ENCODE measurements around the gene CDX2.

CDX2 gene

GRCh38 chr13:27985600-27985999 is 16.5 kb upstream of the CDX2 start:
- no peak for DNase-seq

GRCh38 chr13:27982361-27982760 is 13.2 kb upstream of the CDX2 start:
- Mint-ChIP-seq H3K9me3 (no peaks in the 10 kb centered on the region), H3K4me1 (ENCODE audit: low read depth) (peaks cover 21% of the 10 kb centered on the region), H3K36me3 (ENCODE audit: low read depth) (no peaks in the 10 kb centered on the region), H3K27ac (no peak overlapping the region), H3K4me3 (no peak overlapping the region), H3K27me3 (peaks cover 82% of the 10 kb centered on the region)
- DNase-seq, result no peak

More at GRCh38 chr13:27985600-27985999, 16.5 kb upstream of the CDX2 start:
- Mint-ChIP-seq H3K9me3 (no peaks in the 10 kb centered on the region), H3K27me3 (peaks cover 67% of the 10 kb centered on the region), H3K4me3 (no peak overlapping the region), H3K36me3 (ENCODE audit: low read depth) (no peaks in the 10 kb centered on the region), H3K27ac (no peak overlapping the region), H3K4me1 (ENCODE audit: low read depth) (peaks cover 2% of the 10 kb centered on the region)

GRCh38 chr13:27981006-27981708 is 12.0 kb upstream of the CDX2 start:
- Mint-ChIP-seq H3K4me3 (no peak overlapping the region), H3K9me3 (no peaks in the 10 kb centered on the region), H3K27me3 (peaks cover 82% of the 10 kb centered on the region), H3K36me3 (ENCODE audit: low read depth) (no peaks in the 10 kb centered on the region), H3K27ac (no peak overlapping the region), H3K4me1 (ENCODE audit: low read depth) (peaks cover 21% of the 10 kb centered on the region)
- DNase-seq, result no peak

- H3K4me3 Mint-ChIP-seq, result no peak overlapping the region
- H3K27me3 Mint-ChIP-seq, result peaks cover 83% of the 10 kb centered on the region
- H3K36me3 Mint-ChIP-seq (ENCODE audit: low read depth), result no peaks in the 10 kb centered on the region
- no peak for DNase-seq
- H3K27ac Mint-ChIP-seq, result no peak overlapping the region
- H3K4me1 Mint-ChIP-seq (ENCODE audit: low read depth), result peaks cover 28% of the 10 kb centered on the region
- H3K9me3 Mint-ChIP-seq, result no peaks in the 10 kb centered on the region
Measured at GRCh38 chr13:27980280-27980998, 11.3 kb upstream of the CDX2 start.

GRCh38 chr13:27979765-27980279 is 10.7 kb upstream of the CDX2 start:
- no peak for DNase-seq
- Mint-ChIP-seq H3K4me1 (ENCODE audit: low read depth) (peaks cover 31% of the 10 kb centered on the region), H3K36me3 (ENCODE audit: low read depth) (no peaks in the 10 kb centered on the region), H3K4me3 (no peak overlapping the region), H3K27me3 (peaks cover 89% of the 10 kb centered on the region), H3K27ac (no peak overlapping the region), H3K9me3 (no peaks in the 10 kb centered on the region)

- no peaks in the 10 kb centered on the region for H3K36me3 Mint-ChIP-seq (ENCODE audit: low read depth)
- H3K27me3 Mint-ChIP-seq, result peaks cover 91% of the 10 kb centered on the region
- H3K4me1 Mint-ChIP-seq (ENCODE audit: low read depth), result peaks cover 31% of the 10 kb centered on the region
- H3K27ac Mint-ChIP-seq, result peak overlapping the region; percentile 54
- DNase-seq, result no peak
- H3K9me3 Mint-ChIP-seq, result no peaks in the 10 kb centered on the region
- H3K4me3 Mint-ChIP-seq, result no peak overlapping the region
Measured at GRCh38 chr13:27979001-27979643, 10.0 kb upstream of the CDX2 start.

- Mint-ChIP-seq H3K27me3 (peaks cover 91% of the 10 kb centered on the region), H3K9me3 (no peaks in the 10 kb centered on the region), H3K4me1 (ENCODE audit: low read depth) (peaks cover 31% of the 10 kb centered on the region), H3K4me3 (peak overlapping the region; percentile 23), H3K27ac (peak overlapping the region; percentile 54), H3K36me3 (ENCODE audit: low read depth) (no peaks in the 10 kb centered on the region)
- DNase-seq, result no peak
Measured at GRCh38 chr13:27978301-27978968, 9.3 kb upstream of the CDX2 start.

- H3K4me3 Mint-ChIP-seq, result no peak overlapping the region
- no peak for DNase-seq
- no peaks in the 10 kb centered on the region for H3K36me3 Mint-ChIP-seq (ENCODE audit: low read depth)
- H3K4me1 Mint-ChIP-seq (ENCODE audit: low read depth), result peaks cover 31% of the 10 kb centered on the region
- no peaks in the 10 kb centered on the region for H3K9me3 Mint-ChIP-seq
- H3K27ac Mint-ChIP-seq, result peak overlapping the region; percentile 80
- peaks cover 89% of the 10 kb centered on the region for H3K27me3 Mint-ChIP-seq
Measured at GRCh38 chr13:27977476-27978300, 8.6 kb upstream of the CDX2 start.

GRCh38 chr13:27976362-27977091 is 7.4 kb upstream of the CDX2 start:
- H3K36me3 Mint-ChIP-seq (ENCODE audit: low read depth), result no peaks in the 10 kb centered on the region
- H3K27ac Mint-ChIP-seq, result no peak overlapping the region
- H3K27me3 Mint-ChIP-seq, result peaks cover 87% of the 10 kb centered on the region
- no peaks in the 10 kb centered on the region for H3K9me3 Mint-ChIP-seq
- H3K4me1 Mint-ChIP-seq (ENCODE audit: low read depth), result peaks cover 31% of the 10 kb centered on the region
- DNase-seq, result no peak
- H3K4me3 Mint-ChIP-seq, result no peak overlapping the region

- Mint-ChIP-seq H3K4me1 (ENCODE audit: low read depth) (peaks cover 31% of the 10 kb centered on the region), H3K27me3 (peaks cover 87% of the 10 kb centered on the region), H3K9me3 (no peaks in the 10 kb centered on the region), H3K36me3 (ENCODE audit: low read depth) (no peaks in the 10 kb centered on the region), H3K27ac (no peak overlapping the region), H3K4me3 (no peak overlapping the region)
- no peak for DNase-seq
Measured at GRCh38 chr13:27975564-27976361, 6.6 kb upstream of the CDX2 start.

- no peak overlapping the region for H3K27ac Mint-ChIP-seq
- H3K27me3 Mint-ChIP-seq, result peaks cover 90% of the 10 kb centered on the region
- H3K9me3 Mint-ChIP-seq, result no peaks in the 10 kb centered on the region
Measured at GRCh38 chr13:27973961-27974662, 5.0 kb upstream of the CDX2 start.

GRCh38 chr13:27973291-27973690 is 4.2 kb upstream of the CDX2 start:
- H3K4me3 Mint-ChIP-seq, result no peak overlapping the region
- H3K27ac Mint-ChIP-seq, result no peak overlapping the region
- H3K36me3 Mint-ChIP-seq (ENCODE audit: low read depth), result no peaks in the 10 kb centered on the region
- DNase-seq, result no peak
- H3K27me3 Mint-ChIP-seq, result peaks cover 91% of the 10 kb centered on the region
- peaks cover 23% of the 10 kb centered on the region for H3K4me1 Mint-ChIP-seq (ENCODE audit: low read depth)
- H3K9me3 Mint-ChIP-seq, result no peaks in the 10 kb centered on the region

More at GRCh38 chr13:27973961-27974662, 5.0 kb upstream of the CDX2 start:
- Mint-ChIP-seq H3K4me3 (no peak overlapping the region), H3K4me1 (ENCODE audit: low read depth) (peaks cover 28% of the 10 kb centered on the region), H3K36me3 (ENCODE audit: low read depth) (no peaks in the 10 kb centered on the region)
- DNase-seq, result no peak
